Measurements from ENCODE around the gene SZT2. TPM values are rescaled to one million over a fixed set of nuclear protein-coding genes. Genes with fewer than 3 reads are reported as not detected.

The SZT2 gene
- total RNA-seq, 1 donor from 2014 or later, result 11.0 TPM

GRCh38 chr1:43464681-43465504 lies 75.2 kb downstream of the SZT2 start:
- H3K4me3 Mint-ChIP-seq, result no peak overlapping the region
- no peaks in the 10 kb centered on the region for H3K4me1 ChIP-seq

GRCh38 chr1:43465505-43466067 lies 75.9 kb downstream of the SZT2 start:
- H2AFZ ChIP-seq (replicated peaks), result no peak overlapping the region
- Mint-ChIP-seq H3K4me1 (peaks cover 4% of the 10 kb centered on the region), H3K36me3 (no peaks in the 10 kb centered on the region), H3K27ac (no peak overlapping the region), H3K4me3 (no peak overlapping the region), H3K9me3 (peaks cover 4% of the 10 kb centered on the region), H3K27me3 (ENCODE audit: insufficient read depth, low read depth) (peaks cover 3% of the 10 kb centered on the region)
- DNase-seq (ENCODE audit: low spot score), result no peak
- TF ChIP-seq EZH2phosphoT487 (IDR thresholded peaks at IDR 0.05), result no peak
- no peak for TF ChIP-seq CTCF (IDR thresholded peaks at IDR 0.05)
- TF ChIP-seq EZH2 (IDR thresholded peaks at IDR 0.05), result no peak
- no peaks in the 10 kb centered on the region for H3K36me3 ChIP-seq
- no peak overlapping the region for H3K4me2 ChIP-seq
- H3K79me2 ChIP-seq (ENCODE audit: low read depth), result no peaks in the 10 kb centered on the region
- no peaks in the 10 kb centered on the region for H3K9me3 ChIP-seq (ENCODE audit: low read depth)
- H4K20me1 ChIP-seq (ENCODE audit: low read depth), result no peaks in the 10 kb centered on the region
- no peak overlapping the region for H3K9ac ChIP-seq
- no peak overlapping the region for H3K4me3 ChIP-seq
- no peaks in the 10 kb centered on the region for H3K27me3 ChIP-seq
- H3F3A ChIP-seq (ENCODE audit: low read depth), result no peaks in the 10 kb centered on the region
- no peaks in the 10 kb centered on the region for H3K4me1 ChIP-seq
- no peak overlapping the region for H3K27ac ChIP-seq

More at GRCh38 chr1:43464681-43465504, 75.2 kb downstream of the SZT2 start:
- no peak overlapping the region for H3K27ac Mint-ChIP-seq
- H3K27ac ChIP-seq, result no peak overlapping the region
- no peak overlapping the region for H3K9ac ChIP-seq
- no peaks in the 10 kb centered on the region for H3K9me3 ChIP-seq (ENCODE audit: low read depth)
- H2AFZ ChIP-seq (replicated peaks), result no peak overlapping the region
- no peaks in the 10 kb centered on the region for H3F3A ChIP-seq (ENCODE audit: low read depth)
- H3K4me2 ChIP-seq, result no peak overlapping the region
- no peaks in the 10 kb centered on the region for H3K36me3 ChIP-seq
- H4K20me1 ChIP-seq (ENCODE audit: low read depth), result no peaks in the 10 kb centered on the region
- no peaks in the 10 kb centered on the region for H3K27me3 ChIP-seq
- no peak for TF ChIP-seq CTCF (IDR thresholded peaks at IDR 0.05)
- TF ChIP-seq EZH2 (IDR thresholded peaks at IDR 0.05), result no peak
- no peak for TF ChIP-seq EZH2phosphoT487 (IDR thresholded peaks at IDR 0.05)
- peaks cover 4% of the 10 kb centered on the region for H3K9me3 Mint-ChIP-seq
- H3K4me3 ChIP-seq, result no peak overlapping the region
- H3K4me1 Mint-ChIP-seq, result peaks cover 4% of the 10 kb centered on the region
- H3K36me3 Mint-ChIP-seq, result no peaks in the 10 kb centered on the region
- H3K27me3 Mint-ChIP-seq (ENCODE audit: insufficient read depth, low read depth), result peaks cover 3% of the 10 kb centered on the region
- H3K79me2 ChIP-seq (ENCODE audit: low read depth), result no peaks in the 10 kb centered on the region
- no peak for DNase-seq (ENCODE audit: low spot score)

GRCh38 chr1:43466403-43466802 lies 76.7 kb downstream of the SZT2 start:
- H3K9ac ChIP-seq, result no peak overlapping the region
- Mint-ChIP-seq H3K27ac (no peak overlapping the region), H3K36me3 (no peaks in the 10 kb centered on the region), H3K4me3 (no peak overlapping the region), H3K27me3 (ENCODE audit: insufficient read depth, low read depth) (peaks cover 3% of the 10 kb centered on the region), H3K9me3 (peaks cover under 1% of the 10 kb centered on the region), H3K4me1 (peaks cover 4% of the 10 kb centered on the region)
- H3K4me2 ChIP-seq, result no peak overlapping the region
- H3K4me1 ChIP-seq, result no peaks in the 10 kb centered on the region
- H2AFZ ChIP-seq (replicated peaks), result no peak overlapping the region
- no peaks in the 10 kb centered on the region for H4K20me1 ChIP-seq (ENCODE audit: low read depth)
- H3K9me3 ChIP-seq (ENCODE audit: low read depth), result no peaks in the 10 kb centered on the region
- H3K27me3 ChIP-seq, result no peaks in the 10 kb centered on the region
- H3K27ac ChIP-seq, result no peak overlapping the region
- no peak overlapping the region for H3K4me3 ChIP-seq
- TF ChIP-seq EZH2 (IDR thresholded peaks at IDR 0.05), result no peak
- no peak for TF ChIP-seq EZH2phosphoT487 (IDR thresholded peaks at IDR 0.05)
- no peak for TF ChIP-seq CTCF (IDR thresholded peaks at IDR 0.05)
- no peaks in the 10 kb centered on the region for H3K79me2 ChIP-seq (ENCODE audit: low read depth)
- H3F3A ChIP-seq (ENCODE audit: low read depth), result no peaks in the 10 kb centered on the region
- no peaks in the 10 kb centered on the region for H3K36me3 ChIP-seq
- DNase-seq (ENCODE audit: low spot score), result no peak
